ENCODE results near the gene PPP1R3F.
"Not testable (repeated sequence)": the region's sequence is repeated elsewhere in the genome, so short reads cannot be mapped to it uniquely, and the experiment has no call there.

Gene PPP1R3F

DNA sequence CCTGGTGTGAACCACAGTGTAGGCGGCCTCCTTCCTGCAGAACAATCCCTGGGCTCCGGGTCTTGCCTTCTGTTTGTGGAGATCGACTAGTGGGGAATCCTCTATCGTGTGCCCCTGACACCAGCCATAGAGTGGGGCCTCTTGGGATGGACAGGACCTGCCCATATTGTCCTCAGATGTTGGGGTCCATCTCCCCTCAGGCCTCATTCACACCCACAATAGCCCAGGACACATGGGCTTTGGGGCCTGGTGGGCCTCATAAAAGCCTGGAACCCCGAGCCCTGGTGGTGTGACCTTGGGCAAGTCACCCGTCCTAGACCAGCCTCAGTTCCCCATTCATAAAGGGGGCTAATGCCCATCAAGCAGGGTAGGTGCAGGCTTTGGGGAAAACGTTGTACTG is 20.6 kb downstream of the PPP1R3F start:
- no peak for DNase-seq (ENCODE audit: low read depth in 2 of 2)
- TF ChIP-seq, protein P1, sequence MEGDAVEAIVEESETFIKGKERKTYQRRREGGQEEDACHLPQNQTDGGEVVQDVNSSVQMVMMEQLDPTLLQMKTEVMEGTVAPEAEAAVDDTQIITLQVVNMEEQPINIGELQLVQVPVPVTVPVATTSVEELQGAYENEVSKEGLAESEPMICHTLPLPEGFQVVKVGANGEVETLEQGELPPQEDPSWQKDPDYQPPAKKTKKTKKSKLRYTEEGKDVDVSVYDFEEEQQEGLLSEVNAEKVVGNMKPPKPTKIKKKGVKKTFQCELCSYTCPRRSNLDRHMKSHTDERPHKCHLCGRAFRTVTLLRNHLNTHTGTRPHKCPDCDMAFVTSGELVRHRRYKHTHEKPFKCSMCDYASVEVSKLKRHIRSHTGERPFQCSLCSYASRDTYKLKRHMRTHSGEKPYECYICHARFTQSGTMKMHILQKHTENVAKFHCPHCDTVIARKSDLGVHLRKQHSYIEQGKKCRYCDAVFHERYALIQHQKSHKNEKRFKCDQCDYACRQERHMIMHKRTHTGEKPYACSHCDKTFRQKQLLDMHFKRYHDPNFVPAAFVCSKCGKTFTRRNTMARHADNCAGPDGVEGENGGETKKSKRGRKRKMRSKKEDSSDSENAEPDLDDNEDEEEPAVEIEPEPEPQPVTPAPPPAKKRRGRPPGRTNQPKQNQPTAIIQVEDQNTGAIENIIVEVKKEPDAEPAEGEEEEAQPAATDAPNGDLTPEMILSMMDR (IDR thresholded peaks at IDR 0.05; ENCODE audit: low read depth, low read length) = no peak
- no peak overlapping the region for H3K4me3 ChIP-seq (replicated peaks in 1 of 2; ENCODE audit: low read depth in 2 of 2, low read length in 2 of 2)

- TF ChIP-seq, protein P1 (IDR thresholded peaks at IDR 0.05; ENCODE audit: low read depth, low read length) = peak; percentile 70
- peak; percentile 70 to 71 for DNase-seq (ENCODE audit: low read depth in 2 of 2)
- no peak overlapping the region for H3K4me3 ChIP-seq (replicated peaks in 1 of 2; ENCODE audit: low read depth in 2 of 2, low read length in 2 of 2)
These were observed 22.2 kb downstream of the PPP1R3F start for GRCh38 chrX:49291615-49292337.

GRCh38 chrX:49292400-49293362 is 23.1 kb downstream of the PPP1R3F start:
- H3K4me3 ChIP-seq (replicated peaks in 1 of 2; ENCODE audit: low read depth in 2 of 2, low read length in 2 of 2) = no peak overlapping the region
- DNase-seq (ENCODE audit: low read depth in 2 of 2) = no peak
- TF ChIP-seq, protein P1 (IDR thresholded peaks at IDR 0.05; ENCODE audit: low read depth, low read length) = no peak

GRCh38 chrX:49299293-49299692 is 29.7 kb downstream of the PPP1R3F start:
- not testable (repeated sequence) for H3K4me3 ChIP-seq (replicated peaks in 1 of 2; ENCODE audit: low read depth in 2 of 2, low read length in 2 of 2); DNase-seq (ENCODE audit: low read depth in 2 of 2)

GRCh38 chrX:49300703-49301102 is 31.1 kb downstream of the PPP1R3F start:
- DNase-seq (ENCODE audit: low read depth in 2 of 2) = no peak
- TF ChIP-seq, protein P1 (IDR thresholded peaks at IDR 0.05; ENCODE audit: low read depth, low read length) = no peak
- H3K4me3 ChIP-seq (replicated peaks in 1 of 2; ENCODE audit: low read depth in 2 of 2, low read length in 2 of 2) = no peak overlapping the region

GRCh38 chrX:49303346-49303745 is 33.8 kb downstream of the PPP1R3F start, which contains the start of gene GAGE10:
Gene GAGE10 (plus strand): TSS chrX:49303646. CDS start chrX:49304860, 1,214 bp downstream.
- no peak for DNase-seq (ENCODE audit: low read depth in 2 of 2)
- TF ChIP-seq, protein P1 (IDR thresholded peaks at IDR 0.05; ENCODE audit: low read depth, low read length) = no peak
- no peak within 1 kb of the TSS for H3K4me3 ChIP-seq (replicated peaks in 1 of 2; ENCODE audit: low read depth in 2 of 2, low read length in 2 of 2)

GRCh38 chrX:49307775-49308174 is 38.2 kb downstream of the PPP1R3F start:
- not testable (repeated sequence) for H3K4me3 ChIP-seq (replicated peaks in 1 of 2; ENCODE audit: low read depth in 2 of 2, low read length in 2 of 2); DNase-seq (ENCODE audit: low read depth in 2 of 2)

Data from cardiac fibroblast (primary cell).